EL (cell line): ENCODE measurements around the gene TRA2B.

Source experiments
- DNase-seq: peaks from one replicate; pipeline ENCODE4 v3.0.0-alpha.2; 2016

The TRA2B gene

GRCh38 chr3:185937689-185938374 lies at the start of gene TRA2B:
TRA2B (minus strand) TSS chr3:185938014; CDS start chr3:185937860, 154 bp downstream.
- peak; percentile 99 for DNase-seq

- DNase-seq, result no peak
Observed at GRCh38 chr3:185986198-185986777, 48.5 kb upstream of the TRA2B start.

DNA sequence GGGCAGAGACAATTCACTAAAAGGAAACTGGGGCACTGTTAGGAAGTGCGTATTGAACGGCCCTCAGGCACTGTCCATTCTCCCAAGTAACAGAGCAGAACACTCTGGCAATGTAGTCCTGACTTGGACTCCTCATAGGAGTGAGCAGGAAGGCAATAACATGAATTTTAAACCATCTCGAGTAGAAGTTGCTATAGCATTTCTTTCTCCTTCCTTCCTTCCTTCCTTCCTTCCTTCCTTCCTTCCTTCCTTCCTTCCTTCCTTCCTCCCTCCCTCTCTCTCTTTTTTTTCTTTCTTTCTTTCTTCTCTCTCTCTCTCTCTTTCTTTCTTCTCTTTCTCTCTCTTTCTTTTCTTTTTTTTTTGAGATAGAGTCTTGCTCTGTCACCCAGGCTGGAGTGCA lies 46.4 kb upstream of the TRA2B start:
- DNase-seq, result no peak

- peak; percentile 71 for DNase-seq
Observed at GRCh38 chr3:185983495-185984141, 45.8 kb upstream of the TRA2B start.

- no peak for DNase-seq
Observed at GRCh38 chr3:185982632-185983031, 44.8 kb upstream of the TRA2B start.

GRCh38 chr3:185981621-185982020 lies 43.8 kb upstream of the TRA2B start:
- peak; percentile 23 for DNase-seq

GRCh38 chr3:185979721-185980121 lies 41.9 kb upstream of the TRA2B start:
- DNase-seq, result no peak

DNA sequence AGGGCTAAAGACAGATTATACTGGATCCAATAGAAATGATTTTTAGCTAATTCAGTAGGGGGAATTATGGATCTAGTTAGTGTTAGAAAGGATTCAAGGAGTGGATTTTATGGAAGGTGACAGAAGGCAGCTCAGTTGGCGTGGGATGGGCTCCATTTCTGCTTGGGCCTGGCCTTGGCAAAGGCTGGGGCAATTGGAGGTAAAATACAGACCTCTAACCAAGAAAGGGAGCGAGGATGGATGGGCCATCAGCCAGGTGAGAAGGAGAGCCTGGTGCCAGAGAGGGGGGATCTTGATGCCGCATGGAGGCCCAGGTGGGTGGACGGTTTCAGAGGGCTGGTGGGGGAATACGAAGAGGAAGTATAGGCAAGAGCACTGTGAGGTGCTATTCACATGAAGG lies 40.7 kb upstream of the TRA2B start:
- DNase-seq, result no peak

DNA sequence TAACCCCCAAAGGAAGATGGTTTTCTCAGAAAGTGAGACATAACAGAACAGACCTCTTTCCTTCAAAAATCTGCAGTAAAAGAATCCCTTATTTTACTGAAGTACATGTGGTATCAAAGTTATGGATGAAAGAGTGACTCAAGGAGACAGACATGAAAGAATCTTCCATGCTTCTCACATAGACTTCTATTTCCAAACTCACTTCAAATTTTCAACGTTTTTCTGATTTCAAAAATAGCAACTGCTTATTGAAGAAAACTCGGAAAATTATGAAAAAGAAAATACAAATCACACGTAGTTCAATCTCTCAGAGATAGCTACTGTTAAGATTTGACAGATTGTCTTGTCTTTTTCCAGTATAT lies 39.8 kb upstream of the TRA2B start:
- no peak for DNase-seq

DNA sequence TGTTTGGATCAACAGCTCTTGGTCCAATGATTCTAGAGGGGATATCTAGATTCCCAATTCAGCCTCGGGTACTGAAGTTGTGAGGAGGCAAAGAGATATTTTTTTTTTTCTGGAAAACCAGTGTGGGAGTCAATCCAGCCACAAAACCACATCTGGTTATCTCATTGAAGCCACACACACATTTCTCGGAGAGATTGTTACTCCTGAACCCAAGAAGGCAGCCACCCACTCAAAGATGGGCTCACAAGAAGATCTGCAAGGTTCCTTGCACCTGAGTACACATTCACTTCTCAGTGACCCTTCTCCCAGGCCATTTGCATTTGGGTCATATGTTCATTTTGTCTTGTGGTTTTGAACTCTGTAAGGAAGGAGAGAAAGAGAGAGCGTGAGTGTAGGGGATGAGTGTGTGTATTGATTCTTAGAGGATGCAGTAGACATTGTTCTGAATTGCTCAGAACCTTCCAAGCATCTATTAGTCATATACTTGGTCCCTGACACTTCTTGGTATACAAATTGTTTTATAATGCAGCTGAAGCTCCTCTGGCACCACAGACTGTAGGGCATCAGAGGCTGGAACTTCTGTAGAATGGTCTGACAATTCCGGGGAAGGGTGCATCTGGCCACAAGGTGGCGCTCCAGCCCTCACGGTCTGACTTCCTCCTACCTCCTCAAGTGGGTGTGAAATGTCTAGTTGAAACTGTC lies 39.3 kb upstream of the TRA2B start:
- DNase-seq, result peak; percentile 68

DNA sequence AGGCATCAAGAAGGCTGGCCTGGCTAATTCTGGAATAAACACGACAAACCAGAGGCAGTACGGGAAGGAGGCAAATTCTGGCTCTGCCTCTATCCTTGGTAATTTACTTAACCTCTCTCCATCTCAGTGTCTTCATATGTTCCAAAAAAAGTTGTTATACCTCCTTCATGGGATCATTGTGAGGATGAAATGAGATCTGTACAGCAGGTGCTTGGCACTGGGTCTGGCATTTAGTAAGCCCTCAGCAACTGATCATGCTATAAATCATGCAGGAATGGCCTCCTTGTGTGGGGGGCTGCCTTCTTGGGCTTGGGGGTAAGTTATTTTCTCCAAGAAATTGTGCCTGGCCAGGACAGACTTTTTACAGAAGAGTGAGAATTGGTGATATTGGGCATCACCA lies 38.3 kb upstream of the TRA2B start:
- no peak for DNase-seq

GRCh38 chr3:185971579-185971978 lies 33.8 kb upstream of the TRA2B start:
- no peak for DNase-seq

GRCh38 chr3:185968168-185968567 lies 30.4 kb upstream of the TRA2B start:
- no peak for DNase-seq

GRCh38 chr3:185966655-185967054 lies 28.8 kb upstream of the TRA2B start:
- DNase-seq, result no peak

- no peak for DNase-seq
Observed at GRCh38 chr3:185965496-185965895, 27.7 kb upstream of the TRA2B start.

DNA sequence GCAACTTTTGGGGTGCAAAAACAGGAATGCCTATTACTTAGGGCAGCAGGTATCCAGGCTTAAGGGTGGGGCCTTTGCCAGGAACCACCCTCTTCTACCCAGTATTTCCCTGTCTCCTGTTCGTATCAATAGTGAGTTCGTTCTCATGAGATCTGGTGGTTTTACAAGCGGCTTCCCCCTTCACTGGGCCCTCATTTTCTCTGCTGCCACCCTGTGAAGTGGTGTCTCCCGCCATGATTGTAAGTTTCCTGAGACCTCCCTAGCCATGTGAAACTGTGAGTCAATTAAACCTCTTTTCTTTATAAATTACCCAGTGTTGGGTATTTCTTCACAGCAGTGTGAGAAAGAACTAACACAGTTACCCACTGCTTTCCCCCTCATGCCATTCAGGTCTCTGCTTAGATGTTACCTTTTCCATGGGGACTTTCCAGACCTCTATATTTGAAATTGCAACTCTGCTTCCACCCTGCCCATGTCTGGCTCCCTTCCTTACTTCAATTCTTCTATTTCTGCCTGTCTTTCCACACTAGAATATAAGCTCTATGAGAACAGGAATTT lies 23.9 kb upstream of the TRA2B start:
- no peak for DNase-seq

DNA sequence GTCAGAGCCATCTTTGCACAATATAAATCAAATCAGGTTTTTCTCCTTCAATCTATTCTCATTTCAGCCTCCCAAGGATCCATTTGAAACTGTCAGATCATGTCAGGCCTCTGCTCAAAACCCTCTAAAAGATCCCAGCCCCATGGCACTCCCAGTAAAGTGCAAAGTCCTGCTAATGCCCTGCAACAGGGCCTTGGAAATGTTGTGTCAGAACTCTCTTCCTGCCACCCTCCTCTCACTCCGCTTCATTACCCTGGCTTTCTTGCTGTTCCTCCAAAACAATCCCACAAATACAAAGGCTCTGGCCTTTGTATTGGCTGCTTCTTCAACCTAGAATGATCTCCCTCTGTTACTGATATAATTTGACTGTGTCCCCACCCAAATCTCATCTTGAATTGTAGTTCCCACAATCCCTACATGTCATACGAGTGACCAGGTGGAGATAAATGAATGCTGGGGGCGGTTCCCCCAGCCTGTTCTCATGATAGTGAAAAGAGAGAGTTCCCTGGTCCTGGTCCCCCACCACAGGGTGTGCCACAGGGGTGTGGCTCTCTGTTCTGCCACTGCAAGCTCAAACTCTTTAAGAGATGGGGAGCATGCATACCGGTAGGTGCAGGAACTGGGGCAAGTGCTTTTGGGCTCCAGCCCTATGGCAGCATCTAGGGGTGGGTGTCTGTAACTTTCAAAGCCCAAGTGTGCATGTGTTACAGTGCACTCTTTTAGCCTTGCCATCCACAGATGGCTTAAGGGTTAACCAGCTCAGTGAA lies 22.9 kb upstream of the TRA2B start:
- DNase-seq, result no peak

DNA sequence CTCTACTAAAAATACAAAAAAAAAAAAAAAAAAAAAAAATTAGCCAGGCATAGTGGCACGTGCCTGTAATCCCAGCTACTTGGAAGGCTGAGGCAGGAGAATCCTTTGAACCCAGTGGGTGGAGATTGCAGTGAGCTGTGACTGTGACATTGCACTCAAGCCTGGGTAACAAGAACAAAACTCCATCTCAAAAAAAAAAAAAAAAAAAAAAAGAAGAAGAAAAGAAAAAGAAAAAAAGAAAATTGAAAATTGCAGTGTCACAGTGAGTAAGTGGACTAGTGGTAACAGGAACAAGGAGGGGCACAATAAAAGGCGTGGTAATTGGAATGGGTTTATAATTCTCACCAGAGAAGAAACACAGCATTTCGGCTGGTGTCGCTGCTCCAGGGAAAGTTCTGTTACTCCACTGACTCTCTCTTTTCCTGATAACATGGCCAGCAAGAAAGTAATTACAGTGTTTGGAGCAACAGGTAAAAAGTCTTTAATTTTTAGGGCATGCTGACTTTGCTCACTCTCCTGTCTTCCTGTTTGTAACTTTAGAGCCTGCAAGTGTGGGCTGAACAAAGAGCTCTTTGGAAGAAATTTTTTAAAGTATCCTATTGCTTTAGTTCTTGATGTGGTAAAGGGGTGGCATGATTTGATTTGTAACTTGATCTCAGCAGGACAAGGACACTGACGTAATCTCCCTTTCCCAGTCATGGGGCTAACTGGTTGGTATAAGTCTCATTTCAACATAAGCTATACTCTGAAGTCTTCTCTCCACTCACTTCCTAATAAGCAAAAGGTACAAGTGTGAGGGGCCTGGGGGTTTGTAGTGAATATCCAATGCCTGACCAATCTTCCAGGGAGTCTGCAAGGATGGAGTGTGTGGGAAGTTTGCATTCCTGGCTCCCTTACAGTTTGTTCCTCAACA lies 22.1 kb upstream of the TRA2B start:
- peak; percentile 42 for DNase-seq

DNA sequence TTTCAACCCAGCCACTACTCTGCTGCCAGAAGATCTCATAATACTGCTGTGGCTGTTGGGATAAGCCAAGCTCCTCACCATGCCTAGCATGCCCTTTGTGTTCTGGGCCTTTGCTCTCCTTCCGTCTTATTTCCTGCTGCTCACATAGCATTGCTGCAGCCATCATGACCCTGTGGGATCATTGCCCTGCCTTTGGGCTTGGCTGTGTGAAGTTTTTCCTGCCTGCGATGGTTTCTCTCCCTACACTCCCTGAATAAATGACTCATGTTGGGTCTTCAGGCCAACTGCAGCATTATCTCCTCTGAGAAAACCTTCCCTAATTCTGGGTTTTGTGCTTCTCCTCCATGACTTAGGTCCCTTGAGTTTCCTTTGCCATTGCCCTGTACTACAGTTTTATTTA lies 20.8 kb upstream of the TRA2B start:
- no peak for DNase-seq

DNA sequence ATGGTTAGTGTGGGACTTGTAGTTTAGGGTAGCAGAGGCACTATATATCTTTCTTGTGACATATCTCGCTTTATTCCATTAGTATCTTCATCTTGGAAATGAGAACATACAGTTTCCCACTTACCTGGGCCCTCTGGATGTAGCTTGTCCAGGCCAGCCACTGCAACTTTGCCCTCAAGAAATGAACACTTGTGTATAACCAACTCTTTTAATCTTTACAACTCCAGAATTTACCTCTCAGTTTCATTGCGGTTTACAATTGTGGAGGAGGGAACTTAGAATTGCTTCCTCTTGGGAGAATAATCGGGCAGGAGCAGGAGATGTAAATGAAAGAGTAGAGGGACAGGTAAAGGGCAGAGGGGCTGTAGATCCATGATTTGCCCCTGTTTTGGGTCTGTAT lies 18.4 kb upstream of the TRA2B start:
- DNase-seq, result no peak

- no peak for DNase-seq
Observed at GRCh38 chr3:185954366-185954723, 16.5 kb upstream of the TRA2B start.

- no peak for DNase-seq
Observed at GRCh38 chr3:185950728-185951127, 12.9 kb upstream of the TRA2B start.
